ENCODE data around the gene PTPRK.
"Not testable (repeated sequence)": the region's sequence is repeated elsewhere in the genome, so short reads cannot be mapped to it uniquely, and the experiment has no call there.

PTPRK gene

DNA sequence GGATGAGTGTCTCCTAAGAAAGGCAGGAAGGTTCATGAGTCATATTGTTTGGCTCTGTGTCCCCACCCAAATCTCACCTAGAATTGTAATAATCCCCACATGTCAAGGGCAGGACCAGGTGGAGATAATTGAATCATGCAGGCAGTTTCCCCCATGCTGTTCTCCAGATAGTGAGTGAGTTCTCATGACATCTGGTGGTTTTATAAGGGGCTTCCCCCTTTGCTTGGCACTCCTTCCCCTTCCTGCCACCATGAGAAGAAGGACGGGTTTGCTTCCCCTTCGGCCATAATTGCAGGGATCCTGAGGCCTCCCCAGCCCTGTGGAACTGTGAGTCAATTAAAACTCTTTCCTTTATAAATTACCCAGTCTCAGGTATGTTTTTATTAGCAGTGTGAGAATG is 542.2 kb downstream of the PTPRK start:
- not testable (repeated sequence) for DNase-seq

GRCh38 chr6:127976796-127977195 is 543.6 kb downstream of the PTPRK start:
- DNase-seq, result no peak

DNA sequence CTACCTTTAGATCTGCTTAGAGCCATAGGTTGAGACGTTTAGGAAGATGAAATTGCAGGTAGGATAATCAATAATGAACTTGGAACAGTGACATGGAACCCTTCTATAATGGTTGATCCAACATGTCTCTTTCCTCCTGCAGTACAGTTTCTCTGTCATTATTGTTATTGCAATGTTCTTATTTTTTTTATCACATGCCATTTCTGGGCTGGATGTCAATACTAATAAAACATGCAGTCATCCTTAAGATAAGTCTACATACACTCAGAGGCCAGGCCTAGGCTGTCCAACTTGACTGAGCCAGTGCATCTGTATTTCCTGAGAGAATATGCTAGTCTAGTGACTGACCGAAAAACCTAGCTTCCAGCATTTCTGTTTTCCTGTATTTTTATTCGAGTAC is 544.3 kb downstream of the PTPRK start:
- no peak for DNase-seq

- DNase-seq, result peak; percentile 25
Measured at GRCh38 chr6:127972815-127973214, 547.6 kb downstream of the PTPRK start.

DNA sequence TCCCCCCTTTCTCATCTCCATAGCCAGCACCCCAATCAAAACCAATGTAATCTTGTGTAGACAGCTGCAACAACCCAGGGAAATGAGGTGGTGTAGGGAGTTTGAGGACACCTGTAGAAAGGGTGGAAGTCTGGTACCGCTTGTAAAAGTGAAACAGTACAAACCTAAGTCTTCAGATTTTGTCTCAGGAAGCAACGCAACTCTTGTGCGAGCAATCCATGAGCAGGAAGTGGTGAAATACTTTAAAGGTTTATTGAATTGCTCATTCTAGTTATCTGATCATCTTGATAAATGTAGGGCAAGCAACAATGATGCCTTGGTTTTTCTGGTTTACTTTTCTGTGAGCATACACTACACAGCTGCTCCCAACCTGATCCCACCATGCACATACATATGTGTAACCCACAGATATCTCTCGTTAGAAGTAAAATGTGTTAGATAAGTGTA is 548.4 kb downstream of the PTPRK start:
- peak; percentile 8 for DNase-seq

DNA sequence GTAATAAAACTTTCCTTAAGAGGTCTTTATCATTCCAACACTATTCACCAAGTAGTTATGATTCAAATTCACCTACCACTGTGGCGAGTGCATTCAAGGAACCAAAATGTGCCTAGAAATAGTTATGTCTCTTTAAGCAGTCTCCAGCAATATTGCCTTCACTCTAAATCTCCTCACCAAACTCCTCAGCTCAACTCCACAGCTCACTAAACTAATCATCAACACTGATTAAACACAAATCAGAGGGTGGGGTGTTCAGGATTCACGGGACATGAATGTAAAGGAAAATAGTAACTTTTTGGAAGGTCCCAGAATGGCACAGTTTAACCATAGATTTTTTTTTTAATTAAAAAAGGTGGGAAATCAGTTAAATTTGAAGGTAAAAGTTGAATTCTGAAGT is 549.0 kb downstream of the PTPRK start:
- DNase-seq, result no peak

- DNase-seq, result no peak
Measured at GRCh38 chr6:127969701-127970100, 550.7 kb downstream of the PTPRK start.

GRCh38 chr6:127968394-127968793 is 552.0 kb downstream of the PTPRK start:
- DNase-seq, result no peak

GRCh38 chr6:127967708-127968107 is 552.7 kb downstream of the PTPRK start:
- DNase-seq, result no peak

DNA sequence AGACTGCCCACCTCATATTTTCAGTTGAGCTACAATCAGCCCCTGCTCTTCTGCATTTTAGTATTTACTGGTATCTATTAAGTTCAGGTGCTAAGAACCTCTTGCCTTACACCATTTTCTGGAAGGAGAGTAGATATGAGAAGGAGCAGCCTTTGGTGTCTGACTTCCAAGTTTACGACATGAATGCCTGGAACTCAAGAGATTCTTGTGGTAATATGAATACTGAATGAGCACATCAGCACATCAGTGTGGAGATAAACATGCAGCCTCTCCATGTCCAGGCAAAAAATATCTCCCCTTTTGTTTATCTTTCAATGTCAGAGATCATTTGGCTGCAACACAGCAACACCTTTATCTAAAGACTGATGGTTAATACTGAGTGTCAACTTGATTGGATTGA is 553.8 kb downstream of the PTPRK start:
- DNase-seq, result no peak

GRCh38 chr6:127963495-127963894 is 556.9 kb downstream of the PTPRK start:
- no peak for DNase-seq

DNA sequence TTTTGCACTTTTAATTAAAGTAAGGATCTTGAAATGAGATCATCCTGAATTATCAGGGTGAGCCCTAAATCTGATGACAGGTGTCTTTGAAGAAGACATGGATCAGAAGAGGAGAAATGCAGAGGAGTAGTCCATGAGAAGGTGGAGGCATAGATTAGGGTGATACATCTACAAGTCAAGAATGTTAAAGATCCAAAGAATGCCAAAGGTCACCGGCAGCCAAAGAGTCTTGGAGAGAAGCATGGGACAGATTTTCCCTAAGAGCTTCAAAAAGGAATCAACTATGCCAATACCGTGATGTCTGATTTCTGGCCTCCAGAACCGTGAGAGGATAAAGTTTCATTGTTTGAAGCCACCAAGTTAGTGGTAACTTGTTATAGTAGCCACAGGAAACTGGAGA is 560.5 kb downstream of the PTPRK start:
- DNase-seq, result no peak

GRCh38 chr6:127956956-127957355 is 563.4 kb downstream of the PTPRK start:
- DNase-seq, result no peak

- DNase-seq, result no peak
Measured at GRCh38 chr6:127956260-127956888, 564.0 kb downstream of the PTPRK start.

DNA sequence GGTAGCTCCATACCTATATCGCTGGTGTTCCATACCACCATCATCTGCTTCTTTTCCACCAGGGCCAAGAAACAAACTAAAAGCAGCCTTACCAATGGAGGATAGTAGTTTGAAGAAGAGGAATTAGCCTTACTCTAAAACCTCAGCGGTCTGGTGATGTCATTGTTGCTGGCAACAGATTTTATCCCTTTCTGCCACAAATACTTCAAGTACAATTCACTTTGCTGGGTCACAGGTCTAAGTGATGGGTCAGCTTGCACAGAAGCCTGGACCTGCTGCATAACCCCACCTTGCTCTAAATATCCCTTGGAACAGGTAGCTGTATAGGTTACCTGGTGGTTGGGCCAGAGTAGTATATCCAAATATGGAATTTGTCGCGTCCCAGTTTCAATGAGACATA is 566.3 kb downstream of the PTPRK start:
- no peak for DNase-seq

GRCh38 chr6:127952831-127953230 is 567.6 kb downstream of the PTPRK start:
- no peak for DNase-seq

GRCh38 chr6:127952176-127952575 is 568.2 kb downstream of the PTPRK start:
- no peak for DNase-seq

DNA sequence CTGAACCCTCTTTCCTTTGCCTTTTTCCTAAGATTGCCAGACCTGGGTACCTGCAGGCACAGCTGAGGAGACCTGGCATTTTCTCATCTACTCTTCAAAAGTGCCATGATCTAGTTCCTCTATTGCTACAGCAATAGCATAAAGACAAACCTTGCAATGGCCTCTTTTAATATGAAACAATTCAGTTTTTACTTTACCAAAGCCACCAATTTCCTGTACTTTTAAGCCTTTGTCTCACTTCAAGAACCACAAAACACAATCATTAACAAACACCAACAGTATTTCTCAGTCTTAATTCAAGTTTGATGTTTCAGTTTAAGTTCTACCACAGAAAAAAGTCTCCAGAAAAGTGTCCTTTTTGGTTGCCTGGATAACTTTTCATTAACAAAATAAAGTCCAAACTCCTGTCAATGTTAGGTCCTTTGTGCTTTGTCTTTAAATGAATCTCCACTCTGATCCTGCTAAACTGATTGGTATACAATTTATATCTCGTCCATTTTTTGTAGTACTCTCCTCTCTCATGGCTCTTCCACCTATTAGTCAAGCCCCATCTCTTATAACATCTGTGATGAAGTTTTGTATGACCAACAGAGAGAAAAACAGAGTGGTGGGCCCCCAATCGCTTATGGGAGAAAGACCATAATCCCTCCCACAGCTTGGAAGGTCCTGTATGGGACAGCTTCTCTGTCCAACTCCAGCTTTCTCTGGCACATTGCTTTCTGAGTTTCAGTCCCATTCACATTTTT is 569.1 kb downstream of the PTPRK start:
- DNase-seq, result no peak

DNA sequence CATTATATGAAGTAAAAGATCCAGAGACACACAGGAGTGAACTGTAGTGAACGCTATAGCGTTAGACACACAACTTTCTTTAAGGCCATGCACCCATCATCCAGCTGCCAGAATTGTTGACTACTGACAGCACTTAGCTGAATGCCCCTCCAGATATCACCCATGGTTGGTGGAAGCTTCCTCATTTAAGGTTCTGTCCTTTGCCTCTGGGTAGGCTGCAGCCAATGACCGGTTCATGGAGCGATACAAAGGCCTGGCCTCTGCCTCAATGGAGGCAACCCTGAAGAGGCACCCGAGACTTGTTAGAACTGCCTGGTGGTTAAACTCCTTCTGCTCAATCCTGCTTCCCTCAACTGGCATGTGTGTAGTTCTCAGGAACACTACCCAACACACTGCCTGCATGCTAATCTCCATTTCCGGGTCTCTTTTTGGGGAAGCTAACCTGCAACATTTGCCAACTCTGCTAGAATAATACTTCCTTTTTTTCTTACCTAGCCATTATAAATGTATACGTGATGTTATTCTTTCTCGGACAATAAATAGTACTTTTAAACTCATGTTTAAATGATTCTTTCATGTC is 569.7 kb downstream of the PTPRK start:
- DNase-seq, result no peak

DNA sequence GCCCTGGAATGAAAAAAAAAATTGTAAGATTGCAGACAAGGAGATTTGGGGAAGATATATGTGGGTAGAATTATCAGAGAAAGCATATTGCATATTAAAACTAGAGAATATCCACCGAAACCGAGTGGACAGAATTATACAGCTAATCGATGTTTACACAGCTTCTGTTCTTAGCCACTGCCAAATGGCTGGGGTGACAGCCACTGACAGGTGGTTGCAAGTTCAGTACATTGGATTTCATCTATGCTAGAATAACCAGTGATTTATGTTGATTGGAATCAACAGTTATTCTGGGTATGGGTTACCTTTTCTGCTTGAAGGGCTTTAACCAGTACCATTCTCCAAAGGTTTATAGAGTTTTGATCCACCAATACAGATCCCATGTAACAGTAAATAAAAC is 571.1 kb downstream of the PTPRK start:
- DNase-seq, result no peak

GRCh38 chr6:127946388-127946787 is 574.0 kb downstream of the PTPRK start:
- DNase-seq, result no peak

DNA sequence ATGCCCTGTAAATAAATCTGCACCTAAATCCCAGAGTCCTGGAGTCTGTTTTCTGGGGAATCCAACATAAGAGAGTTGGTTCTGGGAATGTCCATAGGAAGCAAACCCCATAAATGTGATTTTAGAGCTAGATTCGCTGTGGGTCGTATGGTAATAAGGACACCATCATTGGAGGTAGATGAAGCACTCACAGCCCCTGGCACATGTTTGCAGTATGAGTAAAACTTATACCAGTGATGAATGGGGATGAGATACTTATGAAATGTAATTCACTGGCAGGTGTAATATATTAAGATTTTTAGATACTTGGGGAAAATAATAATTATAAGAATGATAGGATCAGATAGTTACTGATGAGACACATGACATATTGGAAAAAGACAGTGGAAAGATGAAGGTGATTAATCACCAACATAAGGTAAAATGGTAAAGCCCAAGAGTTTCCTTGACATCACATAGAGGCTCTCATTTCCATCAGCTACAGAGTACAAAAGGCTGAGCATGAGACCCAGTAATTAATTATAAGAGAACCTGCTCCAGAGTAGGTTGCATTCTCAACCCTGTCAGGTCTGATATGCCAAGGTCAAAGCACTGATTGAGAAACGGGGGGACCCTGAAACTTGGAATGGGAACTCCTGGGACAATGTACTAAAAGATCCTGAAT is 574.8 kb downstream of the PTPRK start:
- DNase-seq, result no peak

DNA sequence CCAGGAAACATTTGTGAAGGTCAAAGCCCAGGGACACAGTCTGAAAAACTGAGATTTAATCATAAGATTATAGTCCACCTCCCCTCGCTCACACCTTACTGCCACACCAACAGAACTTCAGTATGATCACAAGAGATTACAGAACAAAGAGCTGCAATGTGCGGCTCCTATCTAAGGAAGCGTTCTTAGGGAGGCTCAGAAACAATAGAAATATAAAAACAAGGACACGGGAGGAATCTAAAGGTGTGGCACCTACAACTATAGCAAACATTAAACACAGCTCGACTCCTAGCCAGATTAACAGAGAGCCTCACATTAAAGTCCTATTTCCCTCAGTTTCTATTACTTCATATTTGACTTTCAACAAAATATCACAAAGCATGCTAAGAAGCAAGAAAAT is 579.2 kb downstream of the PTPRK start:
- DNase-seq, result no peak

Data from stimulated activated CD4-positive, alpha-beta T cell treated with anti-CD3 and anti-CD28 coated beads, Interleukin-12 subunit alpha, Interleukin-12 subunit beta, amount 100 ng/mL, for 4 hours (primary cell).